Gastroesophageal sphincter (tissue), 4 donors: ENCODE measurements around the gene RSRC1. TPM values are rescaled to one million over a fixed set of nuclear protein-coding genes. Genes with fewer than 3 reads are reported as not detected.
"Not testable (repeated sequence)": the region's sequence is repeated elsewhere in the genome, so short reads cannot be mapped to it uniquely, and the experiment has no call there.

ENCODE experiments used
- ATAC-seq: fragments of 150-250 bp; one replicate; pipeline ENCODE4 v1.9.1; 2016; ENCODE audit warnings: mild to moderate bottlenecking, moderate library complexity
- H3K27ac ChIP-seq, 4 donors: fragments of 200-600 bp; sonication (generic) in 3 of 4; 1 replicate in 3 of 4; 2 replicates in 1 of 4; pipeline ENCODE4 v1.5.1; 2016 to 2019
- H3K27me3 ChIP-seq: fragments of 200-600 bp; sonication (generic); one replicate; pipeline ENCODE4 v1.5.1; 2019
- H3K36me3 ChIP-seq, 2 donors: fragments of 200-600 bp; sonication (generic); one replicate each; pipeline ENCODE4 v1.5.1; 2019; ENCODE audit warnings: control low read depth in 1 of 2
- H3K4me1 ChIP-seq, 3 donors: fragments of 200-600 bp; sonication (generic); 1 replicate in 2 of 3; 2 replicates in 1 of 3; pipeline ENCODE4 v1.5.1; 2016 to 2019; ENCODE audit warnings: control low read depth in 2 of 3
- H3K4me3 ChIP-seq, 2 donors: fragments of 200-600 bp; sonication (generic); one replicate each; pipeline ENCODE4 v1.5.1; 2019; ENCODE audit warnings: mild to moderate bottlenecking in 1 of 2, moderate library complexity in 1 of 2
- H3K9me3 ChIP-seq, 3 donors: fragments of 200-600 bp; sonication (generic); one replicate each; pipeline ENCODE4 v1.5.1; 2017 to 2019; ENCODE audit warnings: control low read depth in 2 of 3
- CTCF ChIP-seq, 4 experiments: fragments of 200-600 bp in 2 of 4; fragments of 450-650 bp in 2 of 4; sonication (generic) in 1 of 4; IDR thresholded peaks; one replicate each; pipeline ENCODE4 v1.5.1; 2017 to 2019; ENCODE audit warnings: antibody characterized with exemption in 4 of 4, mild to moderate bottlenecking in 2 of 4, moderate library complexity in 2 of 4
- EP300 ChIP-seq: sonication (generic); formaldehyde crosslinking; IDR thresholded peaks from one replicate; pipeline ENCODE4 v1.6.1; 2017; ENCODE audit warnings: antibody characterized with exemption, mild to moderate bottlenecking
- POLR2A ChIP-seq, 2 donors: fragments of 450-650 bp; IDR thresholded peaks; one replicate each; pipeline ENCODE4 v1.6.1; 2017; ENCODE audit warnings: antibody characterized with exemption in 2 of 2, mild to moderate bottlenecking in 2 of 2, moderate library complexity in 1 of 2
- POLR2AphosphoS5 ChIP-seq: sonication (generic); formaldehyde crosslinking; IDR thresholded peaks from one replicate; pipeline ENCODE4 v1.6.1; 2017; ENCODE audit warnings: antibody characterized with exemption
- WGBS, 2 donors: methylation state at CpG; one replicate each; pipeline ENCODE4 v1.1.5; 2018; ENCODE audit warnings: low coverage in 1 of 2; 5-methylcytosine and 5-hydroxymethylcytosine counted together
- total RNA-seq, 4 donors: library from RNA; depleted of rRNA; stranded (reverse); fragments of >200 nt; gene quantifications; one replicate each; pipeline ENCODE4 v1.1.0, GENCODE V29; 2016

The RSRC1 gene
- total RNA-seq, 4 donors from 2014 or later = 40.6 to 66.0 (median 43.9) TPM

- no peak for ATAC-seq
- no peaks in the 10 kb centered on the region for H3K9me3 ChIP-seq
- H3K27me3 ChIP-seq = no peaks in the 10 kb centered on the region
- H3K4me3 ChIP-seq = no peak overlapping the region
- H3K27ac ChIP-seq = no peak overlapping the region
- H3K4me1 ChIP-seq = no peaks in the 10 kb centered on the region
- TF ChIP-seq POLR2A (IDR thresholded peaks at IDR 0.05) = no peak
- TF ChIP-seq CTCF (IDR thresholded peaks at IDR 0.05) = no peak
- no peak for TF ChIP-seq POLR2AphosphoS5
- no peak for TF ChIP-seq EP300
- H3K36me3 ChIP-seq = no peaks in the 10 kb centered on the region
Observed at GRCh38 chr3:158220575-158220974, 110.7 kb downstream of the RSRC1 start.

- H3K27me3 ChIP-seq = no peaks in the 10 kb centered on the region
- no peaks in the 10 kb centered on the region for H3K9me3 ChIP-seq
- no peak for ATAC-seq
- H3K4me1 ChIP-seq = no peaks in the 10 kb centered on the region
- no peaks in the 10 kb centered on the region for H3K36me3 ChIP-seq
- H3K27ac ChIP-seq = no peak overlapping the region
- TF ChIP-seq CTCF (IDR thresholded peaks at IDR 0.05) (no peak), POLR2AphosphoS5 (no peak)
- H3K4me3 ChIP-seq = no peak overlapping the region
- WGBS, 2 donors = 78 to 95% methylated on average over 2 of the region's 2 CpGs
Observed at GRCh38 chr3:158221426-158221825, 111.5 kb downstream of the RSRC1 start.

GRCh38 chr3:158226429-158226828, 116.5 kb downstream of the RSRC1 start:
- ATAC-seq = no peak
- TF ChIP-seq POLR2AphosphoS5 (no peak), EP300 (no peak), CTCF (IDR thresholded peaks at IDR 0.05) (no peak), POLR2A (IDR thresholded peaks at IDR 0.05) (no peak)
- H3K27ac ChIP-seq = no peak overlapping the region

GRCh38 chr3:158228942-158229341, 119.1 kb downstream of the RSRC1 start:
- not testable (repeated sequence) for ATAC-seq, H3K27me3 ChIP-seq, H3K4me3 ChIP-seq, H3K27ac ChIP-seq, H3K4me1 ChIP-seq, H3K36me3 ChIP-seq, H3K9me3 ChIP-seq
- 76 to 79% methylated on average over 10 of the region's 10 CpGs for WGBS, 2 donors

More at GRCh38 chr3:158226429-158226828, 116.5 kb downstream of the RSRC1 start:
- no peaks in the 10 kb centered on the region for H3K4me1 ChIP-seq
- no peaks in the 10 kb centered on the region for H3K9me3 ChIP-seq
- H3K27me3 ChIP-seq = no peaks in the 10 kb centered on the region
- H3K36me3 ChIP-seq = no peaks in the 10 kb centered on the region
- H3K4me3 ChIP-seq = no peak overlapping the region

GRCh38 chr3:158233791-158234190, 123.9 kb downstream of the RSRC1 start:
- H3K4me3 ChIP-seq = no peak overlapping the region
- TF ChIP-seq POLR2A (IDR thresholded peaks at IDR 0.05) (no peak), EP300 (no peak), CTCF (IDR thresholded peaks at IDR 0.05) (no peak)
- ATAC-seq = no peak
- H3K27ac ChIP-seq = no peak overlapping the region
- H3K9me3 ChIP-seq = no peaks in the 10 kb centered on the region
- no peaks in the 10 kb centered on the region for H3K4me1 ChIP-seq
- H3K27me3 ChIP-seq = no peaks in the 10 kb centered on the region
- 86% methylated on average over 1 of the region's 1 CpG for WGBS, 2 donors
- H3K36me3 ChIP-seq = no peaks in the 10 kb centered on the region

- whole genome bisulfite sequencing, 2 donors = 100% methylated on average over 1 of the region's 1 CpG
- H3K4me1 ChIP-seq = no peaks in the 10 kb centered on the region
- no peak for ATAC-seq
- H3K27ac ChIP-seq = no peak overlapping the region
- H3K36me3 ChIP-seq = peaks cover 0 to 7% of the 10 kb centered on the region in 2 donors
- no peak overlapping the region for H3K4me3 ChIP-seq
- TF ChIP-seq POLR2A (IDR thresholded peaks at IDR 0.05) = no peak
- no peak for TF ChIP-seq EP300
- no peak for TF ChIP-seq POLR2AphosphoS5
- no peak for TF ChIP-seq CTCF (IDR thresholded peaks at IDR 0.05)
- no peaks in the 10 kb centered on the region for H3K27me3 ChIP-seq
- peaks cover 0 to 13% (median 0%) of the 10 kb centered on the region in 3 donors for H3K9me3 ChIP-seq
Observed at GRCh38 chr3:158244274-158244673, 134.4 kb downstream of the RSRC1 start.
